ENCODE measurements around the gene EEFSEC. TPM values are rescaled to one million over a fixed set of nuclear protein-coding genes. Genes with fewer than 3 reads are reported as not detected.

EEFSEC gene
- total and polyA plus RNA-seq, 2 experiments from 2014 or later, result 10.1 to 16.2 TPM

DNA sequence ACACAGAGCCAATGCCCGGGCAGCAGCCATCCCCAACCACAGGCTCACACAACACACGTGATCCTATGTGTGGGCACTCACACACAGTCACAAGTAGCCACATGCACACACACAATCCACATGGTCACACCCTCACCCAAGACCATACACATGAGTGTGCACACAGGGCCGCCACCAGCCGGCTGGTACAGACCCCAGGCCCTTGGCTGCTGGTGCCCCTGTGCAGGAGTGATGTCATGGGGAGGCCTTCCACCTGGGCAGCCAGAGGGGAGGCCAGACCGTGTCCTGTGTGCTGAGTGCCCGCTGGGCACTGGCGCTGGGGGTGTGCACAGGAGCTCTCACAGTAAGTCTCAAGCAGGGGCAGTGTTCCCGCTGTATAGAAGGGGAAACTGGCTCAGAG lies 276.5 kb downstream of the EEFSEC start:
- no peak for DNase-seq (ENCODE audit: low spot score)
- ATAC-seq, result no peak
- no peaks in the 10 kb centered on the region for H3K36me3 ChIP-seq (ENCODE audit: insufficient read depth)
- Mint-ChIP-seq H3K27ac (no peak overlapping the region), H3K4me3 (no peak overlapping the region), H3K4me1 (peaks cover 47% of the 10 kb centered on the region), H3K9me3 (no peaks in the 10 kb centered on the region), H3K36me3 (ENCODE audit: low read depth) (no peaks in the 10 kb centered on the region; the same call in 2 of the 3 replicates), H3K27me3 (ENCODE audit: insufficient read depth, low read depth, poor library complexity) (peaks cover 71% of the 10 kb centered on the region)
- no peak overlapping the region for H3K4me3 ChIP-seq
- H3K79me2 ChIP-seq (replicated peaks; ENCODE audit: insufficient read depth), result no peaks in the 10 kb centered on the region
- no peaks in the 10 kb centered on the region for H4K20me1 ChIP-seq (replicated peaks; ENCODE audit: insufficient read depth)
- H3K9me2 ChIP-seq (ENCODE audit: insufficient read depth), result no peaks in the 10 kb centered on the region
- TF ChIP-seq POLR2AphosphoS5 (IDR thresholded peaks at IDR 0.05; ENCODE audit: low read depth), result no peak
- H3K27me3 ChIP-seq (ENCODE audit: insufficient read depth), result peaks cover 81% of the 10 kb centered on the region
- H3F3A ChIP-seq (replicated peaks; ENCODE audit: low read depth), result peaks cover 18% of the 10 kb centered on the region; the same call in 1 of the 2 replicates
- no peak overlapping the region for H3K27ac ChIP-seq (ENCODE audit: low read depth)
- H3K4me2 ChIP-seq, result no peak overlapping the region
- H2AFZ ChIP-seq, result no peak overlapping the region
- H3K4me1 ChIP-seq (ENCODE audit: insufficient read depth), result peaks cover 29% of the 10 kb centered on the region

DNA sequence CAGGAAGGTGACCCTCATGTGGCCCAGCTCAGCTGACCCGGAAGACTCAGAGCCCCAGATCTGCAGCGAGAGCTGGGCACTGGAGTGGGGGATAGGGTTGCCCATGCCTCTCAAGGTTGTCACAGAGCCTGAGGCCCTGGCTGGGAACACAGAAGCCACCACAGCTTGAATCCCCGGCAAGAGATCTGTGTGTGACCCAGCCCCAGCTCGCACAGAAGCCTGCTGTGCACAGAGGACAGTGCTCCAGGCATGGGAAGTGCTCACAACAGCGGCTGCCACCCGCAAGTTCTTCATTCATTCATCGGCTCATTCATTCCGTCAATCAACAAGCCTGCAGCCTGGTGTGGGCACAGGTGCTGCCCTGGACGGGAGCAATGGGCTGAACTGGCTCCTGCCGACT lies 277.0 kb downstream of the EEFSEC start:
- Histone ChIP-seq H3F3A (replicated peaks; ENCODE audit: low read depth) (peaks cover 18% of the 10 kb centered on the region; the same call in 1 of the 2 replicates), H3K36me3 (ENCODE audit: insufficient read depth) (no peaks in the 10 kb centered on the region), H2AFZ (no peak overlapping the region), H3K27me3 (ENCODE audit: insufficient read depth) (peaks cover 82% of the 10 kb centered on the region), H3K4me2 (no peak overlapping the region), H4K20me1 (replicated peaks; ENCODE audit: insufficient read depth) (no peaks in the 10 kb centered on the region), H3K4me1 (ENCODE audit: insufficient read depth) (peaks cover 35% of the 10 kb centered on the region), H3K9me2 (ENCODE audit: insufficient read depth) (no peaks in the 10 kb centered on the region), H3K79me2 (replicated peaks; ENCODE audit: insufficient read depth) (no peaks in the 10 kb centered on the region), H3K4me3 (no peak overlapping the region), H3K27ac (ENCODE audit: low read depth) (no peak overlapping the region)
- peaks cover 52% of the 10 kb centered on the region for H3K4me1 Mint-ChIP-seq
- peak overlapping the region; percentile 29; the same call in 1 of the 3 replicates for H3K4me3 Mint-ChIP-seq
- DNase-seq (ENCODE audit: low spot score) (no peak), ATAC-seq (no peak)
- no peaks in the 10 kb centered on the region for H3K9me3 Mint-ChIP-seq
- no peak overlapping the region for H3K27ac Mint-ChIP-seq
- H3K27me3 Mint-ChIP-seq (ENCODE audit: insufficient read depth, low read depth, poor library complexity), result peaks cover 72% of the 10 kb centered on the region
- H3K36me3 Mint-ChIP-seq (ENCODE audit: low read depth), result no peaks in the 10 kb centered on the region; the same call in 2 of the 3 replicates
- TF ChIP-seq, protein P1, sequence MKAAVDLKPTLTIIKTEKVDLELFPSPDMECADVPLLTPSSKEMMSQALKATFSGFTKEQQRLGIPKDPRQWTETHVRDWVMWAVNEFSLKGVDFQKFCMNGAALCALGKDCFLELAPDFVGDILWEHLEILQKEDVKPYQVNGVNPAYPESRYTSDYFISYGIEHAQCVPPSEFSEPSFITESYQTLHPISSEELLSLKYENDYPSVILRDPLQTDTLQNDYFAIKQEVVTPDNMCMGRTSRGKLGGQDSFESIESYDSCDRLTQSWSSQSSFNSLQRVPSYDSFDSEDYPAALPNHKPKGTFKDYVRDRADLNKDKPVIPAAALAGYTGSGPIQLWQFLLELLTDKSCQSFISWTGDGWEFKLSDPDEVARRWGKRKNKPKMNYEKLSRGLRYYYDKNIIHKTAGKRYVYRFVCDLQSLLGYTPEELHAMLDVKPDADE (IDR thresholded peaks at IDR 0.05), result no peak
- TF ChIP-seq STAT1 (IDR thresholded peaks at IDR 0.05; ENCODE audit: unreplicated experiment) (no peak), ZNF331 (CRISPR knock-in tag; IDR thresholded peaks at IDR 0.05; ENCODE audit: low read depth) (no peak), POLR2AphosphoS5 (IDR thresholded peaks at IDR 0.05; ENCODE audit: low read depth) (no peak), JUNB (IDR thresholded peaks at IDR 0.05; ENCODE audit: unreplicated experiment) (no peak), ZNF114 (CRISPR knock-in tag; IDR thresholded peaks at IDR 0.05) (no peak), CREB1 (CRISPR knock-in tag; IDR thresholded peaks at IDR 0.05; ENCODE audit: low read depth) (no peak)
- TF ChIP-seq, protein P2, sequence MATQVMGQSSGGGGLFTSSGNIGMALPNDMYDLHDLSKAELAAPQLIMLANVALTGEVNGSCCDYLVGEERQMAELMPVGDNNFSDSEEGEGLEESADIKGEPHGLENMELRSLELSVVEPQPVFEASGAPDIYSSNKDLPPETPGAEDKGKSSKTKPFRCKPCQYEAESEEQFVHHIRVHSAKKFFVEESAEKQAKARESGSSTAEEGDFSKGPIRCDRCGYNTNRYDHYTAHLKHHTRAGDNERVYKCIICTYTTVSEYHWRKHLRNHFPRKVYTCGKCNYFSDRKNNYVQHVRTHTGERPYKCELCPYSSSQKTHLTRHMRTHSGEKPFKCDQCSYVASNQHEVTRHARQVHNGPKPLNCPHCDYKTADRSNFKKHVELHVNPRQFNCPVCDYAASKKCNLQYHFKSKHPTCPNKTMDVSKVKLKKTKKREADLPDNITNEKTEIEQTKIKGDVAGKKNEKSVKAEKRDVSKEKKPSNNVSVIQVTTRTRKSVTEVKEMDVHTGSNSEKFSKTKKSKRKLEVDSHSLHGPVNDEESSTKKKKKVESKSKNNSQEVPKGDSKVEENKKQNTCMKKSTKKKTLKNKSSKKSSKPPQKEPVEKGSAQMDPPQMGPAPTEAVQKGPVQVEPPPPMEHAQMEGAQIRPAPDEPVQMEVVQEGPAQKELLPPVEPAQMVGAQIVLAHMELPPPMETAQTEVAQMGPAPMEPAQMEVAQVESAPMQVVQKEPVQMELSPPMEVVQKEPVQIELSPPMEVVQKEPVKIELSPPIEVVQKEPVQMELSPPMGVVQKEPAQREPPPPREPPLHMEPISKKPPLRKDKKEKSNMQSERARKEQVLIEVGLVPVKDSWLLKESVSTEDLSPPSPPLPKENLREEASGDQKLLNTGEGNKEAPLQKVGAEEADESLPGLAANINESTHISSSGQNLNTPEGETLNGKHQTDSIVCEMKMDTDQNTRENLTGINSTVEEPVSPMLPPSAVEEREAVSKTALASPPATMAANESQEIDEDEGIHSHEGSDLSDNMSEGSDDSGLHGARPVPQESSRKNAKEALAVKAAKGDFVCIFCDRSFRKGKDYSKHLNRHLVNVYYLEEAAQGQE (IDR thresholded peaks at IDR 0.05; ENCODE audit: unreplicated experiment), result no peak
- TF ChIP-seq, protein P3, sequence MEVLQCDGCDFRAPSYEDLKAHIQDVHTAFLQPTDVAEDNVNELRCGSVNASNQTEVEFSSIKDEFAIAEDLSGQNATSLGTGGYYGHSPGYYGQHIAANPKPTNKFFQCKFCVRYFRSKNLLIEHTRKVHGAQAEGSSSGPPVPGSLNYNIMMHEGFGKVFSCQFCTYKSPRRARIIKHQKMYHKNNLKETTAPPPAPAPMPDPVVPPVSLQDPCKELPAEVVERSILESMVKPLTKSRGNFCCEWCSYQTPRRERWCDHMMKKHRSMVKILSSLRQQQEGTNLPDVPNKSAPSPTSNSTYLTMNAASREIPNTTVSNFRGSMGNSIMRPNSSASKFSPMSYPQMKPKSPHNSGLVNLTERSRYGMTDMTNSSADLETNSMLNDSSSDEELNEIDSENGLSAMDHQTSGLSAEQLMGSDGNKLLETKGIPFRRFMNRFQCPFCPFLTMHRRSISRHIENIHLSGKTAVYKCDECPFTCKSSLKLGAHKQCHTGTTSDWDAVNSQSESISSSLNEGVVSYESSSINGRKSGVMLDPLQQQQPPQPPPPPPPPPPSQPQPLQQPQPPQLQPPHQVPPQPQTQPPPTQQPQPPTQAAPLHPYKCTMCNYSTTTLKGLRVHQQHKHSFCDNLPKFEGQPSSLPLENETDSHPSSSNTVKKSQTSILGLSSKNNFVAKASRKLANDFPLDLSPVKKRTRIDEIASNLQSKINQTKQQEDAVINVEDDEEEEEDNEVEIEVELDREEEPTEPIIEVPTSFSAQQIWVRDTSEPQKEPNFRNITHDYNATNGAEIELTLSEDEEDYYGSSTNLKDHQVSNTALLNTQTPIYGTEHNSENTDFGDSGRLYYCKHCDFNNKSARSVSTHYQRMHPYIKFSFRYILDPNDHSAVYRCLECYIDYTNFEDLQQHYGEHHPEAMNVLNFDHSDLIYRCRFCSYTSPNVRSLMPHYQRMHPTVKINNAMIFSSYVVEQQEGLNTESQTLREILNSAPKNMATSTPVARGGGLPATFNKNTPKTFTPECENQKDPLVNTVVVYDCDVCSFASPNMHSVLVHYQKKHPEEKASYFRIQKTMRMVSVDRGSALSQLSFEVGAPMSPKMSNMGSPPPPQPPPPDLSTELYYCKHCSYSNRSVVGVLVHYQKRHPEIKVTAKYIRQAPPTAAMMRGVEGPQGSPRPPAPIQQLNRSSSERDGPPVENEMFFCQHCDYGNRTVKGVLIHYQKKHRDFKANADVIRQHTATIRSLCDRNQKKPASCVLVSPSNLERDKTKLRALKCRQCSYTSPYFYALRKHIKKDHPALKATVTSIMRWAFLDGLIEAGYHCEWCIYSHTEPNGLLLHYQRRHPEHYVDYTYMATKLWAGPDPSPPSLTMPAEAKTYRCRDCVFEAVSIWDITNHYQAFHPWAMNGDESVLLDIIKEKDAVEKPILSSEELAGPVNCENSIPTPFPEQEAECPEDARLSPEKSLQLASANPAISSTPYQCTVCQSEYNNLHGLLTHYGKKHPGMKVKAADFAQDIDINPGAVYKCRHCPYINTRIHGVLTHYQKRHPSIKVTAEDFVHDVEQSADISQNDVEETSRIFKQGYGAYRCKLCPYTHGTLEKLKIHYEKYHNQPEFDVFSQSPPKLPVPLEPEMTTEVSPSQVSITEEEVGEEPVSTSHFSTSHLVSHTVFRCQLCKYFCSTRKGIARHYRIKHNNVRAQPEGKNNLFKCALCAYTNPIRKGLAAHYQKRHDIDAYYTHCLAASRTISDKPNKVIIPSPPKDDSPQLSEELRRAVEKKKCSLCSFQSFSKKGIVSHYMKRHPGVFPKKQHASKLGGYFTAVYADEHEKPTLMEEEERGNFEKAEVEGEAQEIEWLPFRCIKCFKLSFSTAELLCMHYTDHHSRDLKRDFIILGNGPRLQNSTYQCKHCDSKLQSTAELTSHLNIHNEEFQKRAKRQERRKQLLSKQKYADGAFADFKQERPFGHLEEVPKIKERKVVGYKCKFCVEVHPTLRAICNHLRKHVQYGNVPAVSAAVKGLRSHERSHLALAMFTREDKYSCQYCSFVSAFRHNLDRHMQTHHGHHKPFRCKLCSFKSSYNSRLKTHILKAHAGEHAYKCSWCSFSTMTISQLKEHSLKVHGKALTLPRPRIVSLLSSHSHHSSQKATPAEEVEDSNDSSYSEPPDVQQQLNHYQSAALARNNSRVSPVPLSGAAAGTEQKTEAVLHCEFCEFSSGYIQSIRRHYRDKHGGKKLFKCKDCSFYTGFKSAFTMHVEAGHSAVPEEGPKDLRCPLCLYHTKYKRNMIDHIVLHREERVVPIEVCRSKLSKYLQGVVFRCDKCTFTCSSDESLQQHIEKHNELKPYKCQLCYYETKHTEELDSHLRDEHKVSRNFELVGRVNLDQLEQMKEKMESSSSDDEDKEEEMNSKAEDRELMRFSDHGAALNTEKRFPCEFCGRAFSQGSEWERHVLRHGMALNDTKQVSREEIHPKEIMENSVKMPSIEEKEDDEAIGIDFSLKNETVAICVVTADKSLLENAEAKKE (CRISPR knock-in tag; IDR thresholded peaks at IDR 0.05), result no peak
- TF ChIP-seq, protein P4, sequence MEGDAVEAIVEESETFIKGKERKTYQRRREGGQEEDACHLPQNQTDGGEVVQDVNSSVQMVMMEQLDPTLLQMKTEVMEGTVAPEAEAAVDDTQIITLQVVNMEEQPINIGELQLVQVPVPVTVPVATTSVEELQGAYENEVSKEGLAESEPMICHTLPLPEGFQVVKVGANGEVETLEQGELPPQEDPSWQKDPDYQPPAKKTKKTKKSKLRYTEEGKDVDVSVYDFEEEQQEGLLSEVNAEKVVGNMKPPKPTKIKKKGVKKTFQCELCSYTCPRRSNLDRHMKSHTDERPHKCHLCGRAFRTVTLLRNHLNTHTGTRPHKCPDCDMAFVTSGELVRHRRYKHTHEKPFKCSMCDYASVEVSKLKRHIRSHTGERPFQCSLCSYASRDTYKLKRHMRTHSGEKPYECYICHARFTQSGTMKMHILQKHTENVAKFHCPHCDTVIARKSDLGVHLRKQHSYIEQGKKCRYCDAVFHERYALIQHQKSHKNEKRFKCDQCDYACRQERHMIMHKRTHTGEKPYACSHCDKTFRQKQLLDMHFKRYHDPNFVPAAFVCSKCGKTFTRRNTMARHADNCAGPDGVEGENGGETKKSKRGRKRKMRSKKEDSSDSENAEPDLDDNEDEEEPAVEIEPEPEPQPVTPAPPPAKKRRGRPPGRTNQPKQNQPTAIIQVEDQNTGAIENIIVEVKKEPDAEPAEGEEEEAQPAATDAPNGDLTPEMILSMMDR (conservative IDR thresholded peaks at IDR 0.05; ENCODE audit: low read depth in 2 of 2), result no peak
